ENCODE results near the gene TMOD3. TPM values are rescaled to one million over a fixed set of nuclear protein-coding genes. Genes with fewer than 3 reads are reported as not detected.
A peak's percentile ranks its signal among the peaks of the same experiment; 100 is the strongest.

TMOD3 gene
- total RNA-seq, 6 experiments from 2014 or later = 56.4 to 68.8 (median 59.9) TPM

DNA sequence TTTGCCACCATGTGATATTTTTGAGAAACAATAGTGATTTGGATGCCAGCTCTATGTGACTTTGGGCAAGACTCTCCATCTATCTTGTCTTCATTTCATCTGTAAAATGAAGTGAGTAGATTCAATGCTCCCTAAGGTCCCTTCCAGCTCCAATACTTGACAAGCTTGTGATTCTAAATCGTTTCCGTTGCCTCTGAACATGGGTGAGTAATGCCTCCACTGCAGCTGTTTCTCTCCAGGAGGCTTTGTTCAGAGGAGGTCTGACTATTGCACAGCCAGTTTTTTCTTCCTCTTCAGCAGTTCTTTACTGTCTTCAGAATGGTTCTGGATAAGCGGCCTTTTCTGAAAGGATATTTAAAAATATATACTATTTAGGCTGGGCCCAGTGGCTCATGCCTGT is 14.8 kb upstream of the TMOD3 start:
- H3K27me3 Mint-ChIP-seq (ENCODE audit: insufficient read depth) = no peaks in the 10 kb centered on the region; the same call in 1 of the 2 replicates
- peaks cover 10% of the 10 kb centered on the region for H3K36me3 Mint-ChIP-seq (ENCODE audit: low read depth)
- H3K4me1 Mint-ChIP-seq (ENCODE audit: low read depth) = peaks cover 18% of the 10 kb centered on the region
- no peak for DNase-seq
- TF ChIP-seq, protein P1, sequence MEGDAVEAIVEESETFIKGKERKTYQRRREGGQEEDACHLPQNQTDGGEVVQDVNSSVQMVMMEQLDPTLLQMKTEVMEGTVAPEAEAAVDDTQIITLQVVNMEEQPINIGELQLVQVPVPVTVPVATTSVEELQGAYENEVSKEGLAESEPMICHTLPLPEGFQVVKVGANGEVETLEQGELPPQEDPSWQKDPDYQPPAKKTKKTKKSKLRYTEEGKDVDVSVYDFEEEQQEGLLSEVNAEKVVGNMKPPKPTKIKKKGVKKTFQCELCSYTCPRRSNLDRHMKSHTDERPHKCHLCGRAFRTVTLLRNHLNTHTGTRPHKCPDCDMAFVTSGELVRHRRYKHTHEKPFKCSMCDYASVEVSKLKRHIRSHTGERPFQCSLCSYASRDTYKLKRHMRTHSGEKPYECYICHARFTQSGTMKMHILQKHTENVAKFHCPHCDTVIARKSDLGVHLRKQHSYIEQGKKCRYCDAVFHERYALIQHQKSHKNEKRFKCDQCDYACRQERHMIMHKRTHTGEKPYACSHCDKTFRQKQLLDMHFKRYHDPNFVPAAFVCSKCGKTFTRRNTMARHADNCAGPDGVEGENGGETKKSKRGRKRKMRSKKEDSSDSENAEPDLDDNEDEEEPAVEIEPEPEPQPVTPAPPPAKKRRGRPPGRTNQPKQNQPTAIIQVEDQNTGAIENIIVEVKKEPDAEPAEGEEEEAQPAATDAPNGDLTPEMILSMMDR (IDR thresholded peaks at IDR 0.05) = no peak
- H3K27ac Mint-ChIP-seq = no peak overlapping the region
- H3K4me3 Mint-ChIP-seq = no peak overlapping the region
- H3K9me3 Mint-ChIP-seq = peaks cover 2% of the 10 kb centered on the region; the same call in 1 of the 2 replicates

DNA sequence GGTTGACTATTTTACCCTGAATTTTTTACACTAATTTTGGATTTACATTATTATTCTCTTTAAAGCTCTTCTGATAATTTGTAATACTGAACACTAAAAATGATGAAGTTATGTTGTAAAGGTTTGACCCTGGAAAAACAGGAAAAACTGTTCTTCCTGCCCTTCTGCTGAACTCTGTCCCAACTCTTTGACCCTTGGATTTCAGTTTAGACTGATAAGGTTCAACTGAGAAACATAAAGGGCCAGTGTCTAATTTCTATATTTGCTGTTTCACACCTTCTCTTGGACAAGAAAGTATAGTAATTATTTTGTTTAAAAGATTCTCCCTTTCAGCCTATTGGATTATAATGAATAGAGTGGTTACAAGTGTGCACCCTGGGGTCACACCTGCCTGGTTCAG is 12.8 kb upstream of the TMOD3 start:
- Mint-ChIP-seq H3K27ac (no peak overlapping the region), H3K4me3 (no peak overlapping the region), H3K4me1 (ENCODE audit: low read depth) (peaks cover 18% of the 10 kb centered on the region), H3K27me3 (ENCODE audit: insufficient read depth) (no peaks in the 10 kb centered on the region; the same call in 1 of the 2 replicates), H3K9me3 (peaks cover 22% of the 10 kb centered on the region), H3K36me3 (ENCODE audit: low read depth) (peaks cover 23% of the 10 kb centered on the region)
- no peak for DNase-seq
- TF ChIP-seq, protein P1 (IDR thresholded peaks at IDR 0.05) = no peak

DNA sequence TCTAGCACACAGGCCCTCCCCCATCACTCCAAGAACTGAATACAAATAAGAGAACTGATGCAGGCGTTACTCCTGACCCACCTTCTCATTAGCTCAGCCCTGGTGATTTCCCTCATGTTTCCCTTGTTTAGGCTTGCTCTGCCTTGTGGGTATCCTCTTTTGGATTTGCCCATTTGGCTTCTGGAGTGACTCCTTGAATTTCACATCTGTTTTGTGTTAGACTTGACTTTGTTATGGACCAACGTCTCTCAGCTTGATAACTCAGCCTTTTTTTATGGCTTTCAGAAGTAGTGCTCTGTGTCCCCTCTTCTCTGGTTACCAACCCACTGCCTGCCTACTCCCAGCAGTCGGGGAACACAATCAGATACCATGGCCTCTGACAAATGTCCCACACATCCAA is 11.3 kb upstream of the TMOD3 start:
- Mint-ChIP-seq H3K9me3 (peaks cover 30% of the 10 kb centered on the region), H3K4me3 (no peak overlapping the region), H3K36me3 (ENCODE audit: low read depth) (peaks cover 26% of the 10 kb centered on the region), H3K4me1 (ENCODE audit: low read depth) (peaks cover 15% of the 10 kb centered on the region), H3K27ac (peak overlapping the region; percentile 3; the same call in 1 of the 2 replicates), H3K27me3 (ENCODE audit: insufficient read depth) (no peaks in the 10 kb centered on the region; the same call in none of the 2 replicates)
- DNase-seq = no peak
- TF ChIP-seq, protein P1 (IDR thresholded peaks at IDR 0.05) = no peak

DNA sequence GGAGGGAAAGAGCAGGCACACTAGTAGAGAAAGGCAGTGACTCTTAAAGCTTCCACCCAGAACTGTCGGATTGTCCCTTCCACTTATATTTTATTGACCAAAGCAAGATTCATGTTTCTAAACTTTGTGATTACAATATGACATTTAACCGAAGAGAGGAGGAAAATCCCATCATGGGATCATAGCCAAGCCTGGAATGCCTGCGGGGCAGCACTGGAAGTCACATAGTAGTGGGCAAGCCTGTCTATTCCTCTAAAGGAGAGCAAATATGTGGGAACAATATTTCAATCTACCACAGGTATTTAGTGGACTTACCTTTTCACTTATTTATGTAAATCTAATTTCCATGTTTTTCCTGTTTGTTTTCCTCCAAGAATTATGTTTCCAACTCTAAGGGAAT is 3.8 kb upstream of the TMOD3 start:
- Mint-ChIP-seq H3K36me3 (ENCODE audit: low read depth) (peaks cover 13% of the 10 kb centered on the region), H3K4me1 (ENCODE audit: low read depth) (peaks cover 43% of the 10 kb centered on the region), H3K27ac (no peak overlapping the region), H3K9me3 (peaks cover 17% of the 10 kb centered on the region), H3K27me3 (ENCODE audit: insufficient read depth) (no peaks in the 10 kb centered on the region; the same call in 1 of the 2 replicates), H3K4me3 (no peak overlapping the region)
- no peak for DNase-seq
- TF ChIP-seq, protein P1 (IDR thresholded peaks at IDR 0.05) = no peak

DNA sequence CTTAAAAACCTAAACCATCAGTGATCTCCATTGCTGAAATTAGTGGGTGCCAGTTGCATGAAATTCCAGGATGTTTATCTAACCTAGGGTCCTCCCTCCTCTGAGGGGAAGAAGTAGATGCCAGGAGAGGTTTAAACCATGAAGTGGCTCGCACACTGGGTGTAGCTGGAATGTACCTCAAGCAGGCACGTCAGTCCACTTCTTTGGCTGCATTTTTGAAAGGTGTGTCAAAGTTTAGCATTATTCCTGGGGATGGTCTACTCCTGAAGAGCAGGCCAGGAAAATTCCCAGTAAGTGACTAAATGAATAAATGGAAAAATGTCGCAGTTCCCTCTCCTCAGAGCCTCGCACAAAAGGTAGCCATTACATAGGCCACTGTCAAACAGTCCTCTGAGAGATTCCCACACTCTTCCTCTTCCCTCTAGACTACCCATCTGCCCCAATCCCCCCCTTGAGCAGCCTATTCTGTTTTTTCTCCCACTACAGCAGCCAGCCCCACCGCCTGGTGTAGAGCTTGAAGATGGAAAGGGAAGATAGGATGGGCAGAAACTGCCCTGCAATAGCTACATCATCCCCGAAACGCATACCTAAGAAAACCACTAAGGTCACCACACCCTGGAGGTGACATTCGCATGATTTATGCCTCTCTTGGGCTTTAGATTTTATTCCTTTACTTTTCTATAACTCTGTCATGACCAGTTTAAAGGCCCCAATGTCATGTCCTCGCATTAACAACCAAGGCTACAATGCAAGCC is 655 bp upstream of the TMOD3 start:
- TF ChIP-seq, protein P1 (IDR thresholded peaks at IDR 0.05) = no peak
- Mint-ChIP-seq H3K4me3 (peak overlapping the region; percentile 97), H3K4me1 (ENCODE audit: low read depth) (peaks cover 74% of the 10 kb centered on the region), H3K27me3 (ENCODE audit: insufficient read depth) (no peaks in the 10 kb centered on the region), H3K36me3 (ENCODE audit: low read depth) (peaks cover 11% of the 10 kb centered on the region), H3K27ac (peak overlapping the region; percentile 81), H3K9me3 (no peaks in the 10 kb centered on the region)
- peak; percentile 29 for DNase-seq
